Glomerular visceral epithelial cell (primary cell): ENCODE data around the gene NCKAP5.
A peak's percentile ranks its signal among the peaks of the same experiment; 100 is the strongest.

Experiments used
- DNase-seq: peaks from one replicate; pipeline ENCODE4 v3.0.0-alpha.2; 2016; ENCODE audit errors: extremely low spot score

Gene NCKAP5

DNA sequence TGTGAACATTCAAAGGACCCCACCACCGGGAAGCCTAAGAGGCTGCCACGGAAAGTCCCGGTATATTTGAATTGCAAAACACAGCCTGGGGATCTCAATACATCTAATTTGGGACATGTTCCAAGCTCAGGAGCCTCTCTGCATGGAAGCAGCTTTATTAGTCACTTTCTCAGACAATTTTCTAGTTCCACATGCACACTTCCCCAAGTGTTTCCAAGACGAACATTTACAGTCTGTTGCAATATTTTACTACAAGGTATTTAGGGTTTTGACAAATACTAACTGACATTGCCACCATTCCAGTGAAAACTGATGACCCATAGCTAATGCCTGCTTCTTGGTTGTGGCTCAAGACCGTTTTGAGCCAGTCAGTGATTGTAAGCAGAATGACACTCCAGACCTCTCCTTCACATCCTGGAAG, 145.3 kb downstream of the NCKAP5 start:
- peak; percentile 69 for DNase-seq

DNA sequence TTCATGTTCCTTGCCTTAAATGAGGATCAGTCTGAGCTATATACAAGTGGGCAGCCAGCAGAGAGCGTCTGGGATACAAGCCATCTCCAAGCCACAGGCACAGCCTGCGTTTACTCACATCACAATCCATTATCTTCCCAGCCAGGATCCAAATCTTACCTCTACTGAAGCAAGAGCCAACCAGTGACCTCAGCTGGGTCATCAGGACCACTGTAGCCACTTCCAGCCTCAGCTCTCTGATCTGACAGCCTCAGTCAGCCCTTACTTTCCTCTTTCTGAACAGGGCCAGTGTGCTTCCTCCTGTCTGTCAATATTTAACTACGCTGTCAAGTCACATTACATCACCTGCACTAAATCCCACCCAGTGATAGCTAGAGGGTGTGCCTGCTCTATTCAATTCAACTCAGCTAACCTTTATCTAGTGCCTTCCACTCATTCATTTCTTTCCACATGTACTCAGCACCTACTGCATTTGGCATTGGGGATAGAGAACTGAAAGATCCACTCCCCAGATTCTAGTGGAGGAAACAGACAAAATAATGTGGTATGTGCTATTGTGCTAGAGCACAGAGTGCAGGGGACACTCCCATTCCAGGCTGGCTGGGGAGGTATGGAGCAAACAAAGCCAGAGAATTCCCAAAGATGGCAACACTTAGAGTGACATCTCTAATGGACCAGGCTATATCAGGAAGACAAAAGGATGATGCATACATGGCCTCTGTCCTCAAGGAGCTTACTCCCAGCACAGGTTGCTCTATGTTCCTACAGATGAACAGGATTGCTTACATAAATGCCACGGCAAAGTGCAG, 146.5 kb downstream of the NCKAP5 start:
- DNase-seq: peak; percentile 84

DNA sequence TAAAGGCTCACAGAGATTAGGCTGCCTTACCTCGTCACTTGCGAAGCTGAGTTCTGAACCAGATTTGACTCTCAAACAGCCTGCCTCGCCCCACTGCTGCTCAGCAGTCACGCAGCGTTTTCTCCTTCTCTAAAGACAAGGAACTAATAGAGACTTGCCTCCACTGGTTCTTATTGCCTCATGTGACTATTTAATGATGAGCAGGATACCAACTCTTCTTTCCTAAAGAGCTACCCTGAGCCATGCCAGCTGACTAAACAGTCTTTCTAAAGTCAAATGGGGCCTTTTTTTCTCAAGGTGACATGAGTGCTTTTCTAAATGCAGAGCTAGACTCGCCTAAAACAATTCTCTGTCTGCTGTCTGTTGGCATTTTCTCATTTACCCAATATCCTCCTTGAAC, 147.5 kb downstream of the NCKAP5 start:
- no peak for DNase-seq

DNA sequence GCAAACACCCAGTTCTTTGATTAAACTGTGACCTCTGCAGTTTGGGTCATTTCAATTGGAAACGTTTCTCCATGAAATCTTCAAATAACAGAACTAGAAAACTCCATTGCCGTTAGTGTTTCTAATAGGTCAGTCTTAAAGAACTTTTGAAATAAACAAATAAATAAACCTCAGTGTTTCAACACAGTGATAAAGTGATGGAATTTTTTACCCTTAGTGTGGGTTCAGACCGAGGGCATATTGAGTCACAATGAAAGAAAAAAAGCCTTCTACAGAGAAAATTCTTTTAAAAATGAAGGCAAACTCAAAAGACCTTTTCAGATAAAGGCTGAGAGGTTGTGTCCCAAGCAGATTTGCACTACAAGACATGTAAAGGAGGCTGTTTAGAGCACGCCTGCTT, 149.6 kb downstream of the NCKAP5 start:
- DNase-seq: no peak

DNA sequence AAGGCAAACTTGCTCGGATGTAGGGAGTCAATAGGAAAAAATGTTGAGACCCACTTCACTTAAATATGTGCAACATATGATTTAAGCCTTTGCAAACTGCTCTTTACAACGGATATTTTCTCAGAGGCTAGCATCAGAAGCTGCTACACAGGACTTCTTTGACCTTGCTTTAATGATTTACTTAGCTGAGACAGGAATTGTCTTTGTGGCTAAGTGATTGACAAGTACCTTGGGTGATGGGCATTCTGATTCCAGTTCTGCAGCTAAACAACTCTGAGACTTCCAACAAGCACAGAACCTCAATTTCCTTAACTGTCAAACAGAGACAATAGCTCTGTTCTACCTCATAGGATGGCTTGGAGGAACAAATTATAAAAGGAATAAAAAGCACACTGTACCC, 150.2 kb downstream of the NCKAP5 start:
- DNase-seq: peak; percentile 34

DNA sequence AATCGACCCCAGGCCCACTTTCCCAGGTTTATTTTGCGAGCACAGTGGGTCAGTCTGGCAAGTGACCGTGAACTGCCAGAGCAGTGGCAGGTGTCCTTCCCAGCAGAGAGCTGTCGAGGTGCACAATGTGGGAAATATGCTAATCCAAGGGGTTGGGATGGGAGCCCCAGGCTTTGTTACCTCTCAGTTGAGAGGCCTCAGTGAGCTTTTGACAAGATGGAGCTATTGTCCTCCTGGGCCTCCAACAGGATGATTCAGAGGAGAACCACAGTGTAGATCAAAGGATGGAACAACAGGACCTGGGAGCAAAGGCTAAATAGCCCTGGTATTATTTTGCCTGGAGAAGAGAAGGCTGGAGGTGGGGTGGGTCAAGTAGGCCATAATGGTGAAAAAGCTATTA, 150.8 kb downstream of the NCKAP5 start:
- DNase-seq: no peak

DNA sequence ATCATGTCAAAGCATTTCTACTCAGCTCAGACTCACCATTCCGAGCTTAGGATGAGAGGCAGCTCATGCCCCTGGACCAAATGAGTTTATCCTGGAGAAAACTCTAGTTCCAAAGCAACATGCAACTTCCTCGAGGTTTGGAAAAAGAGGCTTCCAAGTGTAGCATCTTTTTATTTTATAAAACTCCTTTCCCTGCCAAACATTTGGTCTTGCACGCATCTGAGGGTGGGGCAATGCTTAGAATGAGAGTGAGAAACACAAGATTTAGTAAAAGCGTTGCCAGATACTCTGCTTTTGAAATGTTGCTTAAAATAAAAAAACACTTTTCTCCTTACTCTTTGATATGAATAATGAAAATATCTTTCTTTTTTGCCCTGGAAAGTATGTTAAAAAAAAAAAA, 151.5 kb downstream of the NCKAP5 start:
- no peak for DNase-seq

DNA sequence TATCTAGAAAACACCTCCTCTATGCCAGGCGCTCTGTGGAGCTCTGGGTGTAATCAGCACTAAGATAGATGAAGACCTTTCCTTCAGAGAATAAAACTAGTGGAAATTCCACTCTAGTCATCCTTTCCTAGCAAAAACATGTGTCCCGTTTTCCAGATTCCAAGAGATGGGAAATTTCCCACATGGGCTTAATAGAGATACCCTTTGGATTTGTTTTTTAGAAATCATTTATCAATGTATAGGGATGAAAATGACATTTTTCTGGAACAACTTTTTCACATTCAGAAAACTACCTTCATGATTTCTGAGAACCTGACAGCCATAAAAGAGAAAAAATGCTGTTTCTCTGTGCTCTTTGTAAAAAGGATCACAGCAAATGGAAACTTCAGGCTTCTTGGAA, 152.1 kb downstream of the NCKAP5 start:
- DNase-seq: no peak

DNA sequence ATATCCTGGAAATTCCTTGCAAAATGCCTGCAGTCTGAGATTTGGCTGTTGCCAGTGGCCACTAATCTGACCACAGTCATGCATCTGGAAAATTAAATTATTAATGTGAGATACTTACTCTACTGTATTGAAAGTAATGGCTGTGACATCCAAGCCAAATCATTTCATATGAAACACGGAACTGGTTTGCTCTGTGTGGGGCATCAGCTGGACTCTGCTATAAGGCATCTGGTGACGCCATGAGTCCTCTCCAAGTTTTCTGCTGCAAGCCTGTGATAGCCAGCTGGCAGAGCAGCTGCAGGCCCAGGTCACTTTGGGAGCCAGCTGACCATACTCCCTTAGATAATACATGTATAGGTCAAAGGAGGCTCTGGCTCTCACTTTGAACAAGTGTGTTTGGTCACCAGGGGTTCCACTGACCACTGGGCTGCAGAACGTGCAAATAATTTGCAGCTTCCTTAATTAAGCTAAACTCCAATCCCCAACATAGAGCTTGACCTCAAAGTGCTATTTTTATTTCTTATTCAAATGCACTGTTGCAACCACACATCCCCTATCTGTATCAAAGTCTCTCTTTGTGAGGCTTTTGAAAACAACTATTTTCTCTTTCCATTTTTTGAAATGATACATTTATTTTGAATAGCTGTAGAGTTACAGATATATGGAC, 152.9 kb downstream of the NCKAP5 start:
- no peak for DNase-seq

DNA sequence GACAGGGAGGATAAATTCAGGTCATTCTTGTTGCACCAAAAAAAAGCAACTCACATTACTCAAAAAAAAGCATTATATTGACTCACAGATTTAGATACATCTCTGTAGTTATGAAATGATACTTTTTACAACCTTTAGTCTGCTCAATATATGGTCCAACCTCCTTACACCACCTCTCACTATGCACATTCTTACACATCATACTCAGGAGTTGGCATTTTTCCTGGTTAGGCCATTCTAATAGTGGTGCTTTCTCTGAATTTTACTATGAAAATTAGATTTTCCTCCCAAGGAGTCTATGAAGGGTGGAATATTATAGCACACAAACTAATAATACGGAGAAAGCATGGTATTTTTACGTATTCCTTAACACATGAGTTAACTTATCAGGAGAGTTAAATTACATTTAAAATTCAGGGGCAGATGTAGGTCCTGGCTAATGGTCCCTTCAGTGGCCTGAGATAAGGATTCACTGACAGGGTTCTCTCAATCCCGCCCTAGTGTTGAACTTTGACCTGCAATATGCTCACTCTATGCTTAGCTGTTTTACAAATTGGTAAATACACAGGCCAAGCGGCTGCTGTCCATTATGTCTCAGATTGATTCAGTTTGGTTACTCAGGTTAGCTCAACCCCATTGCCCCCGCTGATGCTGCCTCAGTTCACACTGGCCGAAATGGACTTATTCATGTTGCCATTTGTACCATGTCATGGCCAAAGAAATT, 153.6 kb downstream of the NCKAP5 start:
- no peak for DNase-seq

DNA sequence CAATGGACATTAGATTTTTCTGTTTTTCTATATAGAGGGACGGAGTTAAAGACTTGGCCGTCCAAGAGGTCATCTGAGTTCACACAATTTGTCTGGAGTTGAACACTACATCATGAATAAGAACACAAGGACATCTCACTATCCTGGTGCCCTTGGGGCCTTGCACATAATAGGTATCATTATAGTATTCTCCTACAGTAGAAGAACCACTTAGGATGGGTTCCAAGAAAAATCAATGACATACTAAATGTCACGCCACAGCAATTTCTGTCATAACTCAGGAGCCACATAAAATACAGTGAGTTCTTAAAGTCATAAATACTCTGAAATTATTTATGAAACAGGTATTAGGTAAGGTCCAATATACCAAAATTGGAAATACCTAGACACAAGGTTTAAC, 154.4 kb downstream of the NCKAP5 start:
- no peak for DNase-seq

DNA sequence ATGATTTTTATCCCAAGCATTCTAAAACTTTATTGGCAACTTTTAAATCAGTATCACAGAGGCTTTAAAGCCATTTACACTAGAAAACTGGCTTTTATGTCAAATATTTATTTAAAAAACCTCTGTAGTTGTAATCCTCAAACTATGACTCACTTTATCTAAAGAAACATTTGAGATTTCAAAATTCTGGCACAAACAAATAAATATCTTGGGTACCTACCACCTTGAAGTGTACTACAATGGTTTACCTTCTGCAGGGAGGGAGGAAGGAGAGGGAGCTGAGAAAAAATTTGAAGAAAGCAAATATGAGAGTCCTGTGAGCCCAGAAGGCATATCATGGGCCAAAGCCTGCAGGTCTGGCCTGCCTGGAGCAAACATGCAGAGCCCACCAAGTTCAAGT, 155.6 kb downstream of the NCKAP5 start:
- DNase-seq: no peak

DNA sequence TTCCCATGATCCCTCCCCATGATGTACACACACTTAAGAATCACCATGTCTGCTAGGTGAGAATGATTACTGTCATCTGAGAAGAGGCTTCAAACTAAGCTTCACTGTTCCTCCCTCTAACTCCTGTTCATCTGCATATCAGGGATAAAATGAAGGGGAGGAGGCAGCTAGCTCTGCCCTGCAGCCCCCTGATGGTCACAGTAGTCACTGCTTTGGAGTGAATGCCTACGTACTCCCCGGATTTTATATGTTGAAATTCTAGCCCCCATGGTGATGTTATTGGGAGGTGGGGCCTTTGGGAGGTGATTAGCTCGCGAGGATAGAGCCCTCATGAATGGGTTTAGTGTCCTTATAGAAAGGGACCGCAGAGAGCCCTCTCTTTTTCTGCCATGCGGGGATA, 156.4 kb downstream of the NCKAP5 start:
- no peak for DNase-seq

DNA sequence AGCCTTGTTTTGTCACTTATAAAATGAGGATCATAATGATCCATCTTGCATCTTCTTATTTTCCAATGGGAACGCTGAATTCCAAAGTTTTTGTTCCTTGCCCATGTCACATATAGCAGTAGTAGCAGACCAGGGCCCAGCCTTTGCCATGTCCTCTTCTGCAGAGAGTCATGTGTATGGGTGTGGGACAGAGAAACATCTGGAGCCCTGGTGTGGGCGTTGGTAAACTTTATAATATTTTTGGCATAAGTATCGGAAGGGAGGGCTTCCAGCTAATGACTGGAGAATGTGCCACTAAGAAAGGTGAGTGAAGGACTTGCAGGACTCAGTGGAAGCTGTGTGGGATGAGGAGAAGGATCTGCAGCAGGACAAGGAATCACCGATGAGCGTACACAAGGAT, 157.2 kb downstream of the NCKAP5 start:
- DNase-seq: no peak

DNA sequence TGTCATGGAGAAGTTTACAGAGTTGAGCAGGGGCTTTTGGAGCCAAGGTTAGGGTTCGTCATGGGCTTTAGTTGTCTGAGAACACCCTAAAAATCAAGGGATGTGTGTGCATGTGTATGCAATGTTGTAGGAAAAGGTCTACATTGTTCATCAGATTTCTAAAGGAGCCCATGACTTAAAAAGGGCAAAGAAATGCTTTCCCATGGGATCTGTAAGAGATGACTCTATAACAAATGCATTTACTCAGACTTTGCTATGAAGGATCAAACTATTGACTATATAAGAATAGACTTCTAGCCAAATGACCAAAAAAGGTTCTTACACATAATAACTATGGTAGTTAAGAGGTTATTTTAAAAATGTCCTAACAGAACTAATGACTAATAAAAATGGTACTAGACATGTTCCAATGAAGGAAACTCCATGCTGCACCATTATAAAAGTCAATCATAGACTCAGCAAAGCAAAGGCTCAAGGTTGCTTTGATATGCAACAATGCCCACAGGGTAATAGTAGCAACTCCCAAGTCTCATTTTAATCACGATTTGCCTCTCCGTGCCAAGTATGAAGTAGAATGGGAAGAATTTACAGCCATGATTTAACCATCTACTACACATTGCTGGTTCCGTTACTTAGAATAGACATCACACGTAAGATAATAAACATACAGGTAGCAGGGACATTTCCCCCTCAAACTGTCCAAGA, 158.5 kb downstream of the NCKAP5 start:
- DNase-seq: no peak

DNA sequence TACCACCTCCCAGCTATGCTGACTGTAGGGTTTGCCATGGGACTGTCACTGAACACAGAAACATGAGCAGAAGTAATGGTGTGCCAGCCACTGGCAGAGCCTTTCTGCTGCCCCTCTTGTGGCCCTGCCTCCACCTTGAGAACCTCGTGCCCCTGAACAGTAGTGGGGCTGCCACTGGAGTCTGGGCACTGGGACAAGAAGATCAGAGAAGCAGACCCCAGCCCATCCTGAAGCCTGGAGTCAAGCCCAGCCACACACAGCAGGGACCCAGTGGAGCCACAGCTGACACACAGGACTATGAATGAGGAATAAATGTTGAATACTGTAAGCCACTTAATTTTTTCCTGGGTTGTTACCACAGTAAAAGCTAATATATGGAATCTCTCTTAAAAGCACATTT, 159.6 kb downstream of the NCKAP5 start:
- no peak for DNase-seq

DNA sequence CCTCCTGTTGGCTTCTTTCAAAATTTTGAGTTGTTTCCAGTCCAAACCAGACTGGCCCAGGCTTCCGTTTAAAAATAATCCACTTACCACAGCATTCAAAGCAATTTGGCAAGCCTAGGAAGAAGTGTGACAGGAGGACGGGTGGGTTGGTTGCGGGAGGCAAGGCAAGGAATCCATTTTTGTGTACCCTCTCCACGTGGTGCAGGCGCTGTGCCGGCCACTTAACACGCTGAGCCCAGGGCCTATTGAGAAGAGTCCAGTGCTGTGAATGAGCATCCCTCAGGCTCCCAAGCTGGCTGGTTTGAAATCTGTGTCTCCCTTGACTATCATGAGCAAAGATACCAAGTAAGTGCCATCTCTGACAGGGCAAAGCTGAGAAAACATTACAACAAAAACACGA, 160.9 kb downstream of the NCKAP5 start:
- no peak for DNase-seq

DNA sequence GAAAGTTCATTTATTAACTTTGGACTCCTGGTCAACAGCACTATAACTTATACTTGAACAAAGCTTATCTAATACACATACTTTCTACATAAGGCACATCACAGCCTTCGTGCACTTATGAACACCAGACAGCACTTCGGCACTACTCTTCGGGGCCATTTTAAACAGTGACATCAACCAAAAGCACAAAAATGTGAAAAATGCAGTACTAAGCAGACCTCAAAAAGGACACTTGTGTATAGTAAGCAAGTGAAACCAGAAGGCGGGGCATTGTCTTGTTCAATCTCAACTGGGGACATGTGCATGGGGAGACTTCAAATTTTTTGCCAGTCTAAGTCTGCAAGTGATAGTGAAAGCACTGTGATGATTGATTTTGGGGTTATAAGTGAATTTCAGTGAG, 163.0 kb downstream of the NCKAP5 start:
- DNase-seq: no peak

DNA sequence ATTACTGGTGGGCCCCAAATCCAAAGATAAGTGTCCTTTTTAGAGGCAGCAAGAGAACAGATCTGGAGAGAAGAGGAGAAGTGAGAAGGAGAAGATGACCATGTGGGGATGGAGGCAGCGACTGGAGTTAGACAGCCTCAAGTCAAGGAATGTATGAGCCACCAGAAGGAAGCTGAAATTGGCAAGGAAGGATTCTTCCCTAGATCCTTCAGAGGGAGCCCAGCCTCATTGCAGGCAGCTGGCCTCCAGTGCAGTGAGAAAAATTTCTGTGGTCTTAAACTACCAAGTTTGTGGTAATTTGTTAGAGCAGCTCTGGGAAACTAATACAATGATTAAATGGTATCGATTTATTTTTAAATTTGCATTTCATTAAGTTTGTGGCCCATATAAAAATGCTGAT, 167.9 kb downstream of the NCKAP5 start:
- no peak for DNase-seq

DNA sequence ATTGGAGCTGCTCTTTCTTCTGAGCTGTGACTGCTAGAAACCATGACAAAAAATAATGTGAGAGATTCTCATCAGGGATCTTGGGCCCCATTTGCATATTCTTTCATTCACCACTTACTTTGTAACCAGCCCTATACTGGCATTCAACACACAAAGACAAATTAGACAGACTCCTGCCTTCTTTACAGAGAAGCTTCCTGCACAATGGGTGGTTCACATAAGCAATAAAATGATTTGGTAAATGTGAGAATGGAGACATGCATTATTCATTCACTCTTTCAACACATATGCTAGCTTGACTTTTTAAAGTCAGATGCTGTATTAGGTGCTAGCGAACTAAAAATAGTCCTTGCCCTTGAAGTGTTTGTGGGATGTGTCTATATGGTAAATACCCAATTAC, 174.4 kb downstream of the NCKAP5 start:
- no peak for DNase-seq

DNA sequence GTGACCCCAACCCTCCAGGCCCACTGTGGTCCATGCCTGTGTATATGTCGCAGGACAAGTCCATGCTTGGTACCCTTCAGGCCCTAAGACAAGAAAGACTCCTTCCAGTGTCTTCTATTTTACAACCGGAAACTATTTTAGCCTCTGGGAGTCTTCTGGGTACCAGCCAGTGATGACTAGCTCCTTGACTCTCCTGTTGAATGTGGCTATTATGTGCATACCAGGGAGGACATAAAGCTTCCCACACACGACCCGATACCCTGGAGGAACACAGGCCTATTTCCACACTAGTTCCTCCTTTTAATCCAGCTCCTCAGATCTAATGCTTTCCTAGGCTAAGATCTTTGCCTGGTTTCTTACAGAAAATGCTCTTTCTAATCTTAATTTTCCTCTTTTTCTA, 178.1 kb downstream of the NCKAP5 start:
- no peak for DNase-seq

DNA sequence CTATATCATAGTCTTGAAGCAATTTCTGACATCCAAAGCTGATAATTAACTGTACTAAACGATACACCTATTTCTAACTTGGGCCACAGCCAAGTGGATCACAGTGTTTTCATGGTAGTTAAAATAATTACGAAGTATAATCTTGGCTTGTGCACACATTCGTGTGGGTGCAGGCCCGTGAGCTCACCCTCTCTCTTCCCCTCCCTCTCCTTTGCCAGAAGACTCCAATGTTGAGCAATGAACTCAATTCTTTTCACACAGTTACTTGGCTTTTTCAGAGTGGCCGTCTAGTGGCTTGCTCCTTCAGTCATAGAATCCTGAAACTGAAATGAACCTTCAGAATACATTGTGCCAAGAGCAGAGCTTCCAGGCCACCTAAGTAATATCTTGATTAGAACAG, 178.7 kb downstream of the NCKAP5 start:
- DNase-seq: no peak
